Stimulated activated CD8-positive, alpha-beta memory T cell treated with anti-CD3 and anti-CD28 coated beads, Interleukin-4, amount 100 ng/mL, for 24 hours (primary cell): ENCODE results near the gene TOR2A.
"Not testable (repeated sequence)": the region's sequence is repeated elsewhere in the genome, so short reads cannot be mapped to it uniquely, and the experiment has no call there.

Experiments
- DNase-seq: peaks from one replicate; pipeline ENCODE4 v3.0.0-alpha.2; 2020; ENCODE audit warnings: low read depth

The TOR2A gene

DNA sequence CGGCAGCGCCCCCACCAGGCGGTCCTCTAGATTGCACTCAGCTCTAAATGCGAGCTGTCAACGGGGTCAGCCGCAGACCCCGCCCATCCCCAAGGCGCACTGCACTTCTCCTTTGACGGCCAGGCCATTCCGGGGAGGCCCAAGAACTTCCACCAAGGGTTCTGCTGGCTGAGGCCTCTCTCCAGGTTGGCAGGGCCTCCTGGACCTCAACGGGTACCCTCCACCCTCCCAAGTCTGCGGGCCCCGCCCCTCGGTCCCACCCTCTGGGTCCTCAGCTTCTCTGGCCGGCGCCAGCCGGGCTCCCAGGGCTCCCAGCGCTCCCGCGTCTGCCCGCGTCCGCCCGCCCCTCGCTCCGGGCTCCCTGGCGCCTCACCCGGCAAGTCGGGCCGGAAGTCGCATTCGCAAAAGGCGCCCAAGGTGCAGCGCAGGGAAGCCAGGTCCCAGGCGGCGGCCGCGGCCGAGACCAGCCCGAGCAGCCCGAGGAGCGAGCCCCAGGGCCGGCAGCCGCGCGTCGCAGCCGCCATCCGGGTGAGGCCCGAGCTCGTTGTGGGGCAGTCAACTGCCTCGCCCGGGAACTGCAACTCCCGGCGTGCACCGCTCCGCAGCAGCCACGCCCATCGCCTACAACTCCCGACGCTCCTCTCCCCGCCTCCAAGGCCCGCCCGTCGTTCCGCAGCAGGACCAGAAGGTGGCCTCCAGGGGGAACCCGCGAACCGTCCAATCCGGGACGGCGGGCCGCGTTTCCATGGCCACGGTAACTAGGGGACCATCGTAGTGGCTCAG is at the start of gene TOR2A:
Gene TOR2A (minus strand): TSS at position 548 of the 783 bp plus-strand sequence. CDS start 24 bp downstream, at position 524.
- peak; percentile 97 for DNase-seq

DNA sequence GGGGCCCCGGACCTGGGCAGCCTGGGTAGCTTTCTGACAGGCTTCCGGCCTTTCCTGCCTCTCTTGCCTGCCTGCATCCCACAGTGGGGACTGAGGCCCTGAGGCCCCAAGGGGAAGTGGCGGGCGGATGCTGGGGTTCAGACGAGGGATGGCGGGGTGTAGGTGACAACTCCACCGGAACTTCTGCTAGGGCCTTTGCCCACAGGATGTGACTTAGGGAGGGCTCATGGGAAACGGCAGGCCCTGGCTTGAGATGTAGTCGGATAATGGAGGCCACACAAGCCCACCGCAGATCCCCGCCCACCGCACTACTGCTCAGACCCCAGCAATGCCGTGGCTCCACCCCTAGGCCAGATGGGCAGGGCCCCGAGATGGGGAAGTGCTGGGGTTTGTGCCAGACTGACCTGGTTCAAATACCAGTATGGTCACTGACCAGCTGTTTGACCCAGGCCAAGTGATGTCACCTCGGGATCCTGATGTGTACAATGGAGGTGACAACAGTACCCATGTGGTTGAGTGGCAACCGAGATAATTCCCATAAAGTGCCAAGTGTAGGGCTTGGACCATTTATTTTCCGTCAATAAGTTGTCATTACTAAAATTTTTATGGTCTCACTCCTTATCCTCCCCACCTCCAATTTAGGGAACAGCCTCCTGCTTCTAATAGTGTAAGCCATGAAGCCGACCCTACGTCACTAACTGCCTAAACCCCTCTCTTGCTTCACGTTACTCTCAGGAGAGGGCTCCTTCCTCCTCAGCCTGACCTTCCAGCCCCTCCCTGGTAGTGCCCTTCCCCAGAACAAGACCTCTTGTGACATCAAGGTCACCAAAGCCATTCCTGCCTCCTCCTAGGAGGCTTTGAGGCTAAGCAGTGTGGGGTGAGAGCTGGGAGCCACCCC is 48.3 kb upstream of the TOR2A start:
- DNase-seq = peak; percentile 61

DNA sequence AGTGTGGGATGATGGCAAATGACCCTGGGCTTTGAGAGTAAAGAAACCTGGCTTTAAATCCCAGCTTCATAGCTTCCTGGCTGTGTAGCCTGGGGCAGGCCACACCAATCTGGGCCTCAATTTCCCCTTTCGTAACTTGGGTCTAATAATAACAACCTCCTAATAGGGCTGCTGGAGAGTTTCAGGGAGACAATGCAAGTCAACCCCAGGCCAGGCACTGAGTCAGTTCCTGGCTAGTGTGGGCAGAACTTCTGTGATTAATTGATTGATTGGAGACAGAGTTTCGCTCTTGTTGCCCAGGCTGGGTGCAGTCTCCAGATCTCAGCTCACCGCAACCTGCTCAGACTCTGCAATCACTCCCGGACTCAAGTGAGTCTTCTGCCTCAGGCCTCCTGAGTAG is 46.7 kb upstream of the TOR2A start:
- no peak for DNase-seq

DNA sequence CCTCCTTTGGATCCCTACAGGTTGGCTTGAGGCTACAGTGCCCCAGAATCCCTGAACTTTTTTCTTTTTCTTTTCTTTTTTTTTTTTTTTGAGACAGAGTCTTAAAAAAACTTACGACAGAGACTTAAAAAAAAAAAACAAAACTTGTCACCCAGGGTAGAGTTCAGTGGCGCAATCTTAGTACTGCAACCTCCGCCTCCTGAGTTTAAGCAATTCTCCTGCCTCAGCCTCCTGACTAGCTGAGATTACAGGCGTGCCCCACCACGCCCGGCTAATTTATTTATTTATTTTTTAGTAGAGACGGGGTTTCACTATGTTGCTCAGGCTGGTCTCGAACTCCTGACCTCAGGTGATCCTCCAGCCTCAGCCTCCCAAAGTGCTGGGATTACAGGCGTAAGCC is 45.8 kb upstream of the TOR2A start:
- DNase-seq = not testable (repeated sequence)

DNA sequence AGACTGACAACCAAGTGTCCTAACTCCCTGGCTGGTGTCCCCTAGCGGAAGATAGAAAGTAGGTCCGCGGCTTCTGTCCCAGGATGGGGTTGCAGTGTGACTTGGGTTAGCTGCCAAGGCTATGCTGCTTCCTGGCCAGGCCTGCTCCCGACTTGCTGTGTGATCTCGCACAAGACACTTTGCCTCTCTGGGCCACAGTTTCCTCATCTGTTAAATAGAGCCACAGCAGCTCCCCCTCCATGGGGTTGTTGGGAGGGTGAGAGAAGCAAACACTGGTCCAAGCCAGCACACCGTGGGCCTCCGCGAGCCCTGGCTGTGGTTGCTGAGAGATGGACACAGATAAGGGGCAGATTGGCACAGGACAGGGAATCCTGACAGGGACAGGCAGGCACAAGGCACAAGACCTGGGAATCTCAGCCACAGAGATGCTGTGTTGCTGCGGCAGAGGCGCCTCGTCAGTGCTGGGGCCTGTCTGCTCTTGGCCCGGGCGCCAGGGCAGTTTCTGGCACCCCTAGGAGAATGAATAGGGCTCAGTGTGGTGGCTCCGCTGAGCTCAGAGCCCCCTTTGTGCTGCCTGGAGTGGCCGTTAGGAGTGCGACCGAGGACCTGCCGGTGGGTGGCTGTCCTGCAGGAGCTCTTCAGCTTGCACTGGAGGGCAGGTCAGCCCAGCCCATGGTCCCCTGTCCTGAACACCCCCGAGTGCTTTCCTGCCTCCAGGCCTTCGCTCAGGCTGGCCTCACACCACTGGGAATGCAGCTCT is 45.2 kb upstream of the TOR2A start:
- DNase-seq = no peak

DNA sequence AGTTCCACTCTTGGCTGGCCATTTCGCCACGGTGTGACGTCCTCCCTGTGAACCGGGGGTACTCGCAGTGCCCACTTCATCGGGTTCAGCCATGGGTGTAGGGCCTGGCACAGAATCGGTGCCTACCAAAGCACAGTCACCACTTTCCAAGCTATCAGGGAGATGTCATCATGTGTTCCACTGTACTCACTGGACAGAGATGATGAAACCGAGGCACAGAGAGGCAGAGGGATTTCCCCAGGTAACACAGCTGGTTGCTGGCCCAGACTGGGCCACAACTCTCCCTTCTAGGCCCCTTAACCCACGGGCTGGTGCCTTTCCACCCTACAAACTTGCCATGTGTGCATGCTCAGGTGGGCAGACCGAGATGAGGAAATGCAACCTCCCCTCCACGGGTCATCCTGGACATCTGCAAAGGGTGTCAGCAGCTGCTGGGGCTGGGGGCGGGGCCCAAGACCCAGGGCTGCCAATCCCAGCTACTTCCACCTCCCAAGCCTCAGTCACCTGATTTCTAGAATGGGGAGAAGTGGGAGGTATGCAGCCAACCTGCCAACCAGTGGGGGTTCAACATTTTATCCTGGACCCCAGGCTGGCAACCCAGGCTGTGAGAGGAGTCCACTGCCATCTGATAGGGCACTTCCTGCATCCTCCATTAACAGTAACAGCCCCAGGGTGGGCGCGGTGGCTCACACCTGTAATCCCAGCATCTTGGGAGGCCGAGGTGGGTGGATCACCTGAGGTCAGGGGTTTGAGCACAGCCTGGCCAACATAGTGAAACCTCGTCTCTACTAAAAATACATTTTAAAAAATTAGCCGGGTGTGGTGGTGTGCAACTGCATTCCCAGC is 44.3 kb upstream of the TOR2A start:
- peak; percentile 34 for DNase-seq

DNA sequence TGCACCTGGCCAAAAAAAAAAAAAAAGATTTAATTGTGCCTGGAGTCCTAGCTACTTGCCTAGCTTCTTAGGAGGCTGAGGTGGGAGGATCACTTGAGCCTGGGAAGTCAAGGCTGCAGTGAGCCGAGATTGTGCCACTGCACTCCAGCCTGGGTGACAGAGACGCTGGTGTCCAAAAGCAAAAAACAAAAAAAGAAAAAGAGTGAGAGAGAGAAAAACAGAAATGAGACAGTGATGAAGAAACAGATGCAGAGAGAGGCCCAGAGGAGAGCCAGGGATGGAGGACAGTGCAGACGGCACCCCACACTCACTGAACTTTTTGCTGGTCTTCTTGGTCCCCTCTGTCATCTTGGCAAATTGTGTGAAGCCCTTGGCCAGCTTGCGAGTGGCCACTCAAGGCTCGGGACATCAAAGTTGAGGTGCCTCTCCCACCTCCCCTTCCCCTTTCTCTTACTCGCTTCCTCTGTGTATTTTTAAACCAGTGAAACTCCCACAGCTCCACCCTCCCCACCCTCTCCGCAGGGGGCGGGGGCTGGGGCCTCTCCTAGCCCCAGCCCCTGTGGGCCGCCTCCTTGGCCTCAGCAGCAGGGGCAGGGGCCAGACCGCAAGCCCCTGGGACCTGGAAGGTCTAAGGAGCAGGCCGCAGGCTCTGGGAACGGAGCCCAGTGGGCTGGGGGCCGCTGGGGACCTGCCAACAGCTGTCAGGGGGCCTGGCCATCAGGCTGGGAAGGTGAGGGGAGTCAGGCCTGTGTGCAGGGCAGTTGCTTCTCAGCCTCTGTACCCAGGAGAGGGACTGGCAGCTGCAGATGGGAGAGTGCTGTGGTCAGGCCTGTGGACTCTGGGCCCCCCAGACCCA is 43.4 kb upstream of the TOR2A start, which contains the start of gene SH2D3C:
Gene SH2D3C (minus strand): TSS at position 387 of the 856 bp plus-strand sequence. CDS start 39 bp downstream, at position 348.
- DNase-seq = no peak

DNA sequence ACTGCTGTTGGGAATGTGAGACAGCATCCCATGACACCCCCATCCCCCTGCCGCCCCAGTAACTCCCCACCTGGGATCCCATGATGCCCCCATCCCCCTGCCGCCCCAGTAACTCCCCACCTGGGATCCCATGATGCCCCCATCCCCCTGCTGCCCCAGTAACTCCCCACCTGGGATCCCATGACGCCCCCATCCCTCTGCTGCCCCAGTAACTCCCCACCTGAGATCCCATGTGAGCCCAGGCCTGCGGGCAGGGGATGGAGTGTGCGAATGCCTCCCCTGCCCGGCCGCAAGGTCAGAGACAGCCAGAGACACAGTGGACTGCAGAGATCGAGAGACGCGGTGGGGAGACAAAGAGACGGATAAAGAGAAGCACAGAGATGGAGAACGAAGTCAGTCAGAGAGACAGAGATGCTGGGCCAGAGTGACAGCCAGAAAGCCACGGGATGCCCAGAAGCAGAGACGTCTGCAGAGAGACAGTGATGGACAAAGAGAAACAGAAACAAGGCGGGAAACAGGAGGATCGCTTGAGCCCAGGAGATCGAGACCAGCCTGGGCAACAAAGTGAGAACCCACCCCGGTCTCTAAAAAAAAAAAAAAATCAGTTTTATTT is 42.4 kb upstream of the TOR2A start:
- DNase-seq = no peak

DNA sequence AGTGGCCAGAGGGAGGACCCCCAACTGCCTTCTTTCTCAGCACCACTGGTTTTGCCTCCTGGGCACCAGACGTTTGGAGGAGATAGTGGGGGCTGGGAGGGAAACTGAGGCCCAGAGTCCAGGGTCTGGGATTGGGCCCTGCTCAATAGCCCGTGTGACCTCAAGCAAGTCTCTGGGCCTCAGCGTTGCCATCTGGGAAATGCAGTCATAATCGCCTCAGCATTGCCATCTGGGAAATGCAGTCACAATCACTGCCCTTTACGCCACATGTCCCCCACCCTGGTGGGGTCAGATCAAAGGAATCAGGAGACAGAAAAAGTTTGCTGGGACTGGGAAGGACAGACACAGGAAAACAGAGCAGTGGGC is 41.8 kb upstream of the TOR2A start:
- no peak for DNase-seq

DNA sequence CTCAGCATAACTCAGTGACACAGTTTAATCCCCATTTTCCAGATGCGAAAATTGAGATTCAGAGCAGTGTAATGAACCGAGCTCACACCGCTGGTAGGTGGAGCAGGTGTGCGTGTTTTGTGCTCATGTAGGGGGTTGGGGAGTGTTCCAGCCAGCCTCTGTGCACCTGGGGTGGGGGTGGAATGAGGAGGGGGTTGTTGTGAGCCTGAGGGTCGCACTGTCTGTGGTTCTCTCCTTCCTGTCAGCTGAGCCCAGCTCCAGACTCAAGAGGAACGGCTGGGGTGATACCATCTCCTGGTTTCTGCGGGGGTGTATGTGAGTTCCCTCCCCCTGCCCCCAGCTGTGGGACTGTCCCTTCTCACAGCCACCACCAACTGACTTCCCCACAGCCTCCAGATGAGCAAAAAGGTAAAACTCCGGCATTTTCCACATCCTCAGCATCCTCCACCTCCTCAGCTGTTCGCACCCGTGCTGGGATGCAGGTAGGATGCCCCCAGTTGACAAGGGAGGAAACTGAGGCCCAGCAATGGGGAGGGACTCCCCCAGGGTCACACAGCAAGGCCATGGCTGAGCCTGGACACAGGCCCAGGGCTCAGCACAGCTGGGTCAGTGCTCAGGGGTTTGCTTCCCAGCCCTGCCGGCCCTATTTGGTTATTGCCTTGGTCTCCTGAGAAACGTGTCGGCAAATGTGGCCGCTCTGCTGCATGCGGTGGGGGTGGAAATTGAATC is 41.3 kb upstream of the TOR2A start:
- DNase-seq = peak; percentile 66

DNA sequence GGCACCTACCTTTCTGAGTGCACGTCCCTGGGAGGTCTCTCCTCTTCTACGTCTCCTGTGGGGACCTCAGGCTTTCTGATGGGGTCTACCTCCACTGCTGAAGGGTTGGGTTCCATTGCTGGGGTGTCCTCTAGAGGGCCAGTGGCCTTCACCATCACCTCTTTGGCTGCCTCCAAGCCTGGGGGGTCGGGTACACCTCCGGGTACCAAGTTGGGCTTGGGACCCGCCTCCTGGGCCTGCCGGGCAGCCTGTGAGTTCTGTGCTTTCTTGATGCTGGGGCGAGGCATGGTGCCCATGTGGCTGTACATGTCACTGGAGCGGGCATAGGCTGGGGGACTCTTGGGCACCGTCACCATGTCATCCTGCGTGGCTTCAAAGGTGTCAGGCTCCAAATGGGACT is 38.9 kb upstream of the TOR2A start:
- no peak for DNase-seq

DNA sequence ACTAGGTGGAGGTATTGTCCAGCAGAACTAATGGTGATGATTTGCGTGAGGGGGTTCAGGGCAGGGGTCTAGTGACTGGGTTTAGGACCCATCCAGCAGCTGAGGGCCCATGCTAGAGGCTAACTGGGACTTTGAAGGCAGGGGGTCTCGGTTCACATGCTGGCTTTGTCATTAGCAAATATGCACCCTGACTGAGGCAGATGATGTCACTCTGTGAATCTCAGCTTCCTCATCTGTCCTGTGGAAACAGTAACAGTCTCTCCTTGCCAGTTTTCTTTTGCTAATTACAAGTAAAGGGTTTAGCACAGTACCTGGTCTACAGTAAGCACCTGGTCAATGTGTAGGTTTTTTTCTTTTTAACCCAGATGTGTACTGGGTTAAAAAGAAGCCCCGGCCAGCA is 38.2 kb upstream of the TOR2A start:
- no peak for DNase-seq

DNA sequence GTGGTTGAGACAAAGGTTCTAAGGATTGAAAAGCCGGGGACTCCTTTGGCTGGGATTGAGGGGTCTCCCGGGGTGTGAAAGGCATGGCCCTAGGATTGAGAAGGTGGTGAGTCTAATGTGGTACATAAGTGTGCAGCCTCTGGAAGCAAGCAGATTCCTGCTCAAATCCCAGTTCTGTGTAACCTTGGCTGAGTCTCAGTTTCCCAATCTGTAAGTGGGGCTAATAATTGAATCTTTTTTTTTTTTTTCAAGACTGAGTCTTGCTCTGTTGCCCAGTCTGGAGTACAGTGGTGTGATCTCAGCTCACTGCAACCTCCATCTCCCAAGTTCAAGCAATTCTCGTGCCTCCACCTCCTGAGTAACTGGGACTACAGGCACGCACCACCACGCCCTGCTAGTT is 37.5 kb upstream of the TOR2A start:
- no peak for DNase-seq

DNA sequence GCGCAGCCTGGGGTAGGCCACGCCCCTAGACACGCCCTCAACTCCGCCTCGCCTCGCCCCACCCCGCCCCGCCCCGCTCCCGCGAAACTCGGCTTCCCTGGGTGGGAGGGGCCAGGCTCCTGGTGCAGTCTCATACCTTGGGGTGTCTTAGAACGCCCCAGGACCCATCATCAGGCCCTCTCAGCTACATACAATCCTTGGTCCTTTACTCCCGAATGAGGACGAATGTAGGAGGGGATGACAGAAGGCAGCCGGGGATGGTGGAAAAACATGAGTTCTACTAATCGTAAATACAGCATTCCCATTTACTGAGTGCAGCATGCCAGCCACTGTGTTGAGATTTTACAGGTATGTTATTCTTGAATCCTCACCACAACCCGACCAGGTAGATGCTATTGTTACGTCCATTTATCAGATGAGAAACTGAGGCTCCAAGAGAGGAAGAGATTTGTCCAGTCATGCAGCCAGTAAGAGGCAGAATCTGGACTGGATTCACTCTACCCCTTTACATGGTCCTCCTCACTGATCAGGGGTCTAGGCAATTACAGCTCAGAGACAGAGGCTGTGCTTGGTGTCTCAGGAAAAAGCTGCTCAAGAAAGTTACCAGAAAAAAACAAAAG is 36.6 kb upstream of the TOR2A start:
- DNase-seq = no peak

DNA sequence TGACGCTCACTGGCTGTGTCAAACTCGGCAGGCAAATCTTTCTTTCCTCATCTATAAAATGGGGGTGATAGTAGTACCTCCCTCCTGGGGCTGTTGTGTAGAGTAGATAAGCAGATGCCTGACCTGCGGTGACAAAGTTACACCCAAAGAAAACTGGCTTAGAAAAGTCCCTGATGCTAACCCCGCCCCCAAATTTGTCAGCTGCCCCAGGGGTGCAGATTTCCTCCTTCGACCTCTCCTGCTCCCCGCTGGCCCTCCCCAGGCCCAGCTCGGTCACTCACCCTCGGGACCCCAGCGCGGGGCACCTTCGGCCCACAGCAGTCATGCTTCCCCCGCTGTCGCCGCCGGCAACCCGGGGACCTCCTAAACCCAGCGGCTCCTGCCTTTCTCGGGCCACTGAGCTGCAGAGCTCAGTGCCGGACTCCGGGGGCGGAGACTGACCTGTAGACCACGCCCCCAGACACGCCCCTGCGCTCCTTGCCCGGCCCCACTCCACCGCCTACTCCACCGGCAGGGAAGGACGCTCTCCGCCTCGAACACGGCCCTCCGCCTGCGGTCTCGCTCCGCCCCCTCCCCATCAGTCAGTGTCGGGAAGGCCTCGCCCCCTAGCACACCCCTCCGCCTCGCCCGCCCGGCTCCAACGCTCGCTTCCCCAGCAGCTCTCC is 35.9 kb upstream of the TOR2A start:
- DNase-seq = peak; percentile 95

DNA sequence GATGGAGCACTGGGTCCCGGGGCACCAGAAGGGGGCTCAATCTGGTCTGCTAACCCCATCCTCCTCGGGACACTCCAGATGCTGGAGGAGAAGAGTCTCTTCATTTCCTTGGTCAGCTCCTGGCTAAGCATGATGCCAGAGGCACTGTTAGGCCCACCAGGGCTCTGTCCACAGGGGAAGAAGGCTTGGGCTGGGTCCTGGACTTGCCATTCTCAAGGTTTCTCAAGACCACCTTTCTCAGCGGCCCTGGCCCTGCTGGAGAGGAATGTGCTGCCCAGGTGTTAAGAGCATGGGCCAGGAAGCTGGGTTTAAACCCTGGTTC is 35.5 kb upstream of the TOR2A start:
- DNase-seq = no peak

DNA sequence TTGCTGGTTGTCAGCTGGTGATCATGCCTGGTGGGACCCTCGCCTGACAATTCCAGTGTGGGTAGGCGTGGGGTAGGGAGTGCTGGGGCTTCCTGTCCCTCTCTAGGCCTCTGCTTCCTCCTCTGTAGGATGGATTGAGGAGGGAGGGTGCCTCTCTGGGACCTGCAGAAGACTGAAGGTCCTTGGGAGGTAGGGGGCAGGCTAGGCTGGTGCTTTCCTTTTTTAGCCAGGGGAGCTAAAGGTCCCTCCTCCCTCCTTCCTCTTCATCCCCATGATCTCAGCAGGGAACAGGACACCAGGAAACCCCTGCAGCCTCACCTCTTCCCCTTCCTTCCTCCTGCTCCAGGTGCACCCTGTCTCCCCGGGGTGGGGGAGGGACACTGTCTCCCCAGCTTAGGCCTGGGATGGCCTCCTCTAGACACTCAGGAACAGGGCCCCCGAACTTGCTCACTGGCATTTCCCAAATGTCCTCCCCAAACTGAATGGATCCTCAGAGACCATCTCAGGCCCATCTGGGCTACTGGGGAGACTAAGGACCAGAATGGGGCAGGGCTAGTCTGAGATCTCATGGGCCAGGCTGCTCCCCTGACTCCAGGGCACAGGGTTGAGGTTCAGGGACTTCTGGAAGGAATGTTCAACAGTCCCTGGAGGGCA is 35.0 kb upstream of the TOR2A start:
- no peak for DNase-seq

DNA sequence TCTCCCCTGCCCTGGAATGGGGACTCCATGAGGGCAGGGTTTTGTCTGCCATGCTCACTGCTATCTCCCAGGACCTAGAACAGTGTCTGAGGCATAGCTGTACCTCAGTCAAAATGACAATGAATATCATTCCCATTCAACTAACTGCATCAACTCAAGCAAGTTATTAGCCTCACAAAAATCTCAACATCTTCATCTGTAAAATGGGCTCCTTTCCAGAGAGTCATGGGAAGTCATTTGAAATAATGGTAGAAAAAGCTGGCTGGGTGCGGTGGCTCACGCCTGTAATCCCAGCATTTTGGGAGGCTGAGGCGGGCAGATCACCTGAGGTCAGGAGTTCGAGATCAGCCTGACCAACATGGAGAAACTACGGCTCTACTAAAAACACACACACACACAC is 34.0 kb upstream of the TOR2A start:
- no peak for DNase-seq
